Activated B cell treated with CpG ODN at 0.5 μM for 24 hours (primary cell): ENCODE data around the gene SH2D3C. TPM values are rescaled to one million over a fixed set of nuclear protein-coding genes. Genes with fewer than 3 reads are reported as not detected.
"Not testable (repeated sequence)": the region's sequence is repeated elsewhere in the genome, so short reads cannot be mapped to it uniquely, and the experiment has no call there.

Source experiments
- ATAC-seq: fragments of 200-7000 bp; cut with Tn5 transposase; one replicate; pipeline ENCODE4 v1.10.0; 2021; ENCODE audit warnings: low read depth, mild to moderate bottlenecking, moderate library complexity
- CTCF ChIA-PET: fragments of 350-600 bp; sonication (Branson Sonifier 250); formaldehyde crosslinking; loops from one replicate; lab custom pipeline; 2021; ENCODE audit warnings: antibody characterized with exemption; lab: Charles Lee
- POLR2A ChIA-PET: fragments of 350-600 bp; sonication (Branson Sonifier 250); formaldehyde crosslinking; loops from one replicate; lab custom pipeline; 2021; ENCODE audit warnings: antibody characterized with exemption; lab: Charles Lee
- DNase-seq: peaks from one replicate; pipeline ENCODE4 v3.0.0; 2022
- H3K27ac Mint-ChIP-seq: one replicate; pipeline ENCODE4 v1.8.0; 2020; ENCODE audit warnings: mixed read lengths
- H3K27me3 Mint-ChIP-seq: one replicate; pipeline ENCODE4 v1.8.0; 2021; ENCODE audit warnings: mixed read lengths
- H3K36me3 Mint-ChIP-seq: one replicate; pipeline ENCODE4 v1.8.0; 2021; ENCODE audit warnings: low read depth, mixed read lengths
- H3K4me1 Mint-ChIP-seq: one replicate; pipeline ENCODE4 v1.8.0; 2021; ENCODE audit warnings: mixed read lengths
- H3K4me3 Mint-ChIP-seq: one replicate; pipeline ENCODE4 v1.8.0; 2020; ENCODE audit warnings: mild to moderate bottlenecking, mixed read lengths
- H3K9me3 Mint-ChIP-seq: one replicate; pipeline ENCODE4 v1.8.0; 2020; ENCODE audit warnings: mixed read lengths
- intact Hi-C: fragments of 100-400 bp; cut with micrococcal nuclease; formaldehyde crosslinking; loops from one replicate; pipeline ENCODE4 v1.15.1; 2024
- total RNA-seq: library from RNA; stranded (reverse); gene quantifications from 2 replicates; pipeline ENCODE4 v1.2.3, GENCODE V29; 2022
- TF ChIP-seq, protein P1 (sequence below): fragments of 200-600 bp; IDR thresholded peaks from one replicate; pipeline ENCODE4 v1.8.0; 2022; ENCODE audit warnings: antibody characterized with exemption, mild to moderate bottlenecking

Gene SH2D3C
- total RNA-seq, 1 donor from 2014 or later = 51.8 TPM

DNA sequence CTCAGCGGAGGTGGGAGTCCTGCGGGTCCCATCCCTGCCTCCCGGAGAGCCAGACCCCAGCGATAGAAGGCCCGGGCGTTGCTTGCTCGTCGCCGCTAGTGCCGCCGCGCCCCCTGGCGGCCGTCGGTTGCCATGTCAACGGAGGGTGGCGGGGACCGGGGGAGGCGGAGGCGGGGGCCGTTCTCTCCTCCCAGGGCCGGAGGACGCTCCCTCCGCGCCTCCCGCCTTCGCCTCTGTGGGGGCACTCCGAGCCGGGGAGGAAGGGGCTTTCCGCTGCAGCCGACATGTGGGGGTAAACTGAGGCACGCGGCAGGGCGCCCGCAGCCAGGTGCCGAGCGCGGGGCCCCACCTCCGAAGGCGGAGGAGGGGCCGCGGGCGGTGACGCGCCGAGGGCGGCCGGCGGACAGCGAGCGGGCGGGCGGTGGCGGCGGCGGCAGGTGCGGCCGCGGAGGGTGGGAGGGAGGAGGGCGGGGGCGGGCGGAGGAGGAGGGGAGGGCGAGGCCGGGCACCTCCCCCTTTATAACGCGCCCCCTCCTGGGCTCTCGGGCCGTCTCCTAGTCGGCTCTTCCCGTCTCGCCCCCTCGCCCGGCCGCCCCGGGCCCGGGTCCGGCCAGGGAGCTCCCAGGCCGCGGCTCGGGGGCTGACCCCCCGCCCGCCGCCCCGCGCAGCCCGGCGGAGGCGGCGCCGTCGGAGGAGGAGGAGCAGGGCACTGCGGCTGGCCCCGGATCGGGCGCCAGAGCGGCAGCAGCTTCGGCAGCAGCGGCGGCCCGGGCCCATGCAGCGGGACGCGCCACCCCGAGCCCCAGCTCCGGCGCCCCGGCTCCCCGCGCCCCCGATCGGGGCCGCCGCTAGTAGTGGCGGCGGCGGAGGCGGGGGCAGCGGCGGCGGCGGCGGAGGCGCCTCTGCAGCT, 6.8 kb upstream of the SH2D3C start:
- POLR2A ChIA-PET = interaction anchor here (0.5 to 5.8 kb wide), 25 partner anchors 9 to 389 kb away, joined by 3 to 96 read pairs (median 4); partner anchors contain the start of genes FPGS, LRSAM1, NAIF1 and RPL12
- DNase-seq (peak; percentile 92), ATAC-seq (peak; percentile 56)
- no peaks in the 10 kb centered on the region for H3K9me3 Mint-ChIP-seq
- no peaks in the 10 kb centered on the region for H3K27me3 Mint-ChIP-seq
- CTCF ChIA-PET = interaction anchor here (0.6 to 6.2 kb wide), 16 partner anchors 9 to 282 kb away, joined by 3 to 39 read pairs (median 3); partner anchors contain the start of genes FPGS and TOR2A
- peak overlapping the region; percentile 92 for H3K4me3 Mint-ChIP-seq
- H3K27ac Mint-ChIP-seq = peak overlapping the region; percentile 97
- peaks cover 63% of the 10 kb centered on the region for H3K4me1 Mint-ChIP-seq
- intact Hi-C loops = loop anchor here (1.0 to 2.0 kb wide), 7 partner anchors 9 to 281 kb away; partner anchors contain the start of genes PTRH1, ST6GALNAC4 and TOR2A
- peaks cover 36% of the 10 kb centered on the region for H3K36me3 Mint-ChIP-seq
- TF ChIP-seq, protein P1, sequence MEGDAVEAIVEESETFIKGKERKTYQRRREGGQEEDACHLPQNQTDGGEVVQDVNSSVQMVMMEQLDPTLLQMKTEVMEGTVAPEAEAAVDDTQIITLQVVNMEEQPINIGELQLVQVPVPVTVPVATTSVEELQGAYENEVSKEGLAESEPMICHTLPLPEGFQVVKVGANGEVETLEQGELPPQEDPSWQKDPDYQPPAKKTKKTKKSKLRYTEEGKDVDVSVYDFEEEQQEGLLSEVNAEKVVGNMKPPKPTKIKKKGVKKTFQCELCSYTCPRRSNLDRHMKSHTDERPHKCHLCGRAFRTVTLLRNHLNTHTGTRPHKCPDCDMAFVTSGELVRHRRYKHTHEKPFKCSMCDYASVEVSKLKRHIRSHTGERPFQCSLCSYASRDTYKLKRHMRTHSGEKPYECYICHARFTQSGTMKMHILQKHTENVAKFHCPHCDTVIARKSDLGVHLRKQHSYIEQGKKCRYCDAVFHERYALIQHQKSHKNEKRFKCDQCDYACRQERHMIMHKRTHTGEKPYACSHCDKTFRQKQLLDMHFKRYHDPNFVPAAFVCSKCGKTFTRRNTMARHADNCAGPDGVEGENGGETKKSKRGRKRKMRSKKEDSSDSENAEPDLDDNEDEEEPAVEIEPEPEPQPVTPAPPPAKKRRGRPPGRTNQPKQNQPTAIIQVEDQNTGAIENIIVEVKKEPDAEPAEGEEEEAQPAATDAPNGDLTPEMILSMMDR = peak; percentile 43

DNA sequence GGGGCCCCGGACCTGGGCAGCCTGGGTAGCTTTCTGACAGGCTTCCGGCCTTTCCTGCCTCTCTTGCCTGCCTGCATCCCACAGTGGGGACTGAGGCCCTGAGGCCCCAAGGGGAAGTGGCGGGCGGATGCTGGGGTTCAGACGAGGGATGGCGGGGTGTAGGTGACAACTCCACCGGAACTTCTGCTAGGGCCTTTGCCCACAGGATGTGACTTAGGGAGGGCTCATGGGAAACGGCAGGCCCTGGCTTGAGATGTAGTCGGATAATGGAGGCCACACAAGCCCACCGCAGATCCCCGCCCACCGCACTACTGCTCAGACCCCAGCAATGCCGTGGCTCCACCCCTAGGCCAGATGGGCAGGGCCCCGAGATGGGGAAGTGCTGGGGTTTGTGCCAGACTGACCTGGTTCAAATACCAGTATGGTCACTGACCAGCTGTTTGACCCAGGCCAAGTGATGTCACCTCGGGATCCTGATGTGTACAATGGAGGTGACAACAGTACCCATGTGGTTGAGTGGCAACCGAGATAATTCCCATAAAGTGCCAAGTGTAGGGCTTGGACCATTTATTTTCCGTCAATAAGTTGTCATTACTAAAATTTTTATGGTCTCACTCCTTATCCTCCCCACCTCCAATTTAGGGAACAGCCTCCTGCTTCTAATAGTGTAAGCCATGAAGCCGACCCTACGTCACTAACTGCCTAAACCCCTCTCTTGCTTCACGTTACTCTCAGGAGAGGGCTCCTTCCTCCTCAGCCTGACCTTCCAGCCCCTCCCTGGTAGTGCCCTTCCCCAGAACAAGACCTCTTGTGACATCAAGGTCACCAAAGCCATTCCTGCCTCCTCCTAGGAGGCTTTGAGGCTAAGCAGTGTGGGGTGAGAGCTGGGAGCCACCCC, 4.9 kb upstream of the SH2D3C start:
- Mint-ChIP-seq H3K4me1 (peaks cover 73% of the 10 kb centered on the region), H3K27me3 (no peaks in the 10 kb centered on the region), H3K36me3 (peaks cover 20% of the 10 kb centered on the region), H3K27ac (peak overlapping the region; percentile 97), H3K9me3 (no peaks in the 10 kb centered on the region), H3K4me3 (peak overlapping the region; percentile 81)
- peak; percentile 7 for ATAC-seq
- intact Hi-C loops = loop anchor here (2.0 kb wide), 1 partner anchor 193 kb away; no protein-coding TSS in a partner anchor
- POLR2A ChIA-PET = interaction anchor here (0.6 to 5.8 kb wide), 10 partner anchors 9 to 408 kb away, joined by 3 to 96 read pairs (median 4); partner anchors contain the start of genes ST6GALNAC4 and TOR2A
- TF ChIP-seq, protein P1 = no peak
- DNase-seq = peak; percentile 58
- CTCF ChIA-PET = interaction anchor here (0.8 to 6.2 kb wide), 8 partner anchors 13 to 138 kb away, joined by 3 to 39 read pairs (median 6); partner anchors contain the start of gene TOR2A

DNA sequence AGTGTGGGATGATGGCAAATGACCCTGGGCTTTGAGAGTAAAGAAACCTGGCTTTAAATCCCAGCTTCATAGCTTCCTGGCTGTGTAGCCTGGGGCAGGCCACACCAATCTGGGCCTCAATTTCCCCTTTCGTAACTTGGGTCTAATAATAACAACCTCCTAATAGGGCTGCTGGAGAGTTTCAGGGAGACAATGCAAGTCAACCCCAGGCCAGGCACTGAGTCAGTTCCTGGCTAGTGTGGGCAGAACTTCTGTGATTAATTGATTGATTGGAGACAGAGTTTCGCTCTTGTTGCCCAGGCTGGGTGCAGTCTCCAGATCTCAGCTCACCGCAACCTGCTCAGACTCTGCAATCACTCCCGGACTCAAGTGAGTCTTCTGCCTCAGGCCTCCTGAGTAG, 3.3 kb upstream of the SH2D3C start:
- peaks cover 13% of the 10 kb centered on the region for H3K36me3 Mint-ChIP-seq
- DNase-seq (no peak), ATAC-seq (no peak)
- POLR2A ChIA-PET = interaction anchor here (4.7 kb wide), 1 partner anchor 10 kb away, joined by 96 read pairs; no protein-coding TSS in a partner anchor
- peak overlapping the region; percentile 97 for H3K27ac Mint-ChIP-seq
- H3K27me3 Mint-ChIP-seq = no peaks in the 10 kb centered on the region
- CTCF ChIA-PET = interaction anchor here (4.3 kb wide), 1 partner anchor 11 kb away, joined by 32 read pairs; no protein-coding TSS in a partner anchor
- TF ChIP-seq, protein P1 = no peak
- intact Hi-C loops = no loop called here
- no peaks in the 10 kb centered on the region for H3K9me3 Mint-ChIP-seq
- H3K4me3 Mint-ChIP-seq = no peak overlapping the region
- peaks cover 63% of the 10 kb centered on the region for H3K4me1 Mint-ChIP-seq

DNA sequence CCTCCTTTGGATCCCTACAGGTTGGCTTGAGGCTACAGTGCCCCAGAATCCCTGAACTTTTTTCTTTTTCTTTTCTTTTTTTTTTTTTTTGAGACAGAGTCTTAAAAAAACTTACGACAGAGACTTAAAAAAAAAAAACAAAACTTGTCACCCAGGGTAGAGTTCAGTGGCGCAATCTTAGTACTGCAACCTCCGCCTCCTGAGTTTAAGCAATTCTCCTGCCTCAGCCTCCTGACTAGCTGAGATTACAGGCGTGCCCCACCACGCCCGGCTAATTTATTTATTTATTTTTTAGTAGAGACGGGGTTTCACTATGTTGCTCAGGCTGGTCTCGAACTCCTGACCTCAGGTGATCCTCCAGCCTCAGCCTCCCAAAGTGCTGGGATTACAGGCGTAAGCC, 2.4 kb upstream of the SH2D3C start:
- DNase-seq, H3K4me3 Mint-ChIP-seq, ATAC-seq, H3K9me3 Mint-ChIP-seq, intact Hi-C loops, H3K27me3 Mint-ChIP-seq: not testable (repeated sequence)
- CTCF ChIA-PET = interaction anchor here (2.7 kb wide), 1 partner anchor 46 kb away, joined by 11 read pairs; the partner anchor contains the start of gene TOR2A
- H3K4me1 Mint-ChIP-seq = peaks cover 67% of the 10 kb centered on the region
- peak overlapping the region; percentile 98 for H3K27ac Mint-ChIP-seq
- peaks cover 13% of the 10 kb centered on the region for H3K36me3 Mint-ChIP-seq
- POLR2A ChIA-PET = interaction anchor here (3.0 to 3.7 kb wide), 2 partner anchors 10 to 136 kb away, joined by 47 to 65 read pairs; partner anchors contain the start of gene ST6GALNAC4
